Measurements from ENCODE around the gene SRSF4. TPM values are rescaled to one million over a fixed set of nuclear protein-coding genes. Genes with fewer than 3 reads are reported as not detected.

Gene SRSF4
- total and polyA plus RNA-seq, 9 of the 15 experiments (the other 6 are each of a cell fraction or from before 2014, with no cell fraction given): 15.9 to 132 (median 82.0) TPM

DNA sequence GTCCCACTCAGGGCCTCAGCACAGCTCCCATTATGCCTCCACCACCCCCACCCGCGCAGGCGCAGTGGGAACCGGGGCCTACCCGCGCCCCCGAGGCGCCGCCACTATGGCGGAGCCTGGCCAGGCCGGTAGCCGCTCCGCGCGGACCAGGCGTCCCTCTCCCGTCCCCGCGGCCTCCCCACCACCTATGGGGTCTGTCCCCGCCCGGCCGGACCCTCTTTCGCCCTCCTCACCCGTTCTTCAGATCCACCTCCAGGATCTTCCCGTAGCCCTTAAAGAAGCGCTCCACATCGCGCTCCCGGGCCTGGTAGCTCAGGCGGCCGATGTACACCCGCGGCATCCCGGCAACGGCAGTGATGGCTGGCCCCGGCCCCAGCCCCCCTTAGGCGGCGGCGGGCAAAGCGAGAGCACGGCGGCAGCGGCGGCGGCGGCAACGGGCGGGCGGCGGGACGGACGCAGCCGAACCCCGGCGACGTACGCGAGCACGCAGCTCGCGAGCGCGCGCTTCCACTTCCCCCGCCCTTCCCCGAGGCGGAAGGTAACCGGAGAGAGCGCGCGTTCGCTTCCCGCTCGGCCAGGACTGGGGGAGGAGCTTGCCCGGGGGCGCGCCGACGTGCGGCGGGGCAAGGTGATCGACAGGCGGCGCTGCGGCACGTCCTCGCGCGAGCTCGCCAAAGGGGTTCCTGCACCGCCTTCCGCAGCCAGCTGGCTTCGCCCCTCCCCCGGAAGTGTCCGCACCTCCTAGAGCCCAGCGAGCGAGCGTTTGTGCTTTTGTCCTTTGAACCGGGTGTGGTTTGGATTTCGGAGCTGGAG is at the start of gene SRSF4 (continued):
- TF ChIP-seq GMEB1 (CRISPR knock-in tag; IDR thresholded peaks at IDR 0.05) (peak; percentile 95), ZNF436 (CRISPR knock-in tag; IDR thresholded peaks at IDR 0.05) (0 out of 2 replicates have a peak, but pooled peaks have one; percentile 1), ZNF76 (CRISPR knock-in tag; IDR thresholded peaks at IDR 0.05; ENCODE audit: borderline replicate concordance) (peak; percentile 8; the same call in 1 of the 2 replicates), ATF2 (CRISPR knock-in tag; IDR thresholded peaks at IDR 0.05) (no peak), TCF7 (IDR thresholded peaks at IDR 0.05; ENCODE audit: borderline replicate concordance) (0 out of 2 replicates have a peak, but pooled peaks have one; percentile 46), MYC (IDR thresholded peaks at IDR 0.05; ENCODE audit: low read depth, low read length) (peak; percentile 92), MYC (CRISPR knock-in tag; IDR thresholded peaks at IDR 0.05; ENCODE audit: borderline replicate concordance, low read depth) (no peak; the same call in 1 of the 2 replicates), NUFIP1 (IDR thresholded peaks at IDR 0.05; ENCODE audit: partially characterized antibody) (no peak), ZNF263 (CRISPR knock-in tag; IDR thresholded peaks at IDR 0.05; ENCODE audit: borderline replicate concordance) (peak; percentile 51; the same call in 1 of the 2 replicates), PRMT5 (CRISPR knock-in tag; IDR thresholded peaks at IDR 0.05) (peak; percentile 91), TBP (optimal IDR thresholded peaks at IDR 0.05; ENCODE audit: low read depth, low read length) (peak; percentile 85), RHOXF2B (CRISPR knock-in tag; conservative IDR thresholded peaks at IDR 0.05) (no peak), DACH1 (IDR thresholded peaks at IDR 0.05; ENCODE audit: partially characterized antibody) (peak; percentile 98), TAF15 (IDR thresholded peaks at IDR 0.05; ENCODE audit: low read depth, low read length) (no peak), SMARCA5 (IDR thresholded peaks at IDR 0.05) (peak; percentile 49; the same call in 1 of the 2 replicates), MTA3 (IDR thresholded peaks at IDR 0.05; ENCODE audit: borderline replicate concordance) (peak; percentile 92; the same call in 1 of the 2 replicates)
- TF ChIP-seq, protein P1, sequence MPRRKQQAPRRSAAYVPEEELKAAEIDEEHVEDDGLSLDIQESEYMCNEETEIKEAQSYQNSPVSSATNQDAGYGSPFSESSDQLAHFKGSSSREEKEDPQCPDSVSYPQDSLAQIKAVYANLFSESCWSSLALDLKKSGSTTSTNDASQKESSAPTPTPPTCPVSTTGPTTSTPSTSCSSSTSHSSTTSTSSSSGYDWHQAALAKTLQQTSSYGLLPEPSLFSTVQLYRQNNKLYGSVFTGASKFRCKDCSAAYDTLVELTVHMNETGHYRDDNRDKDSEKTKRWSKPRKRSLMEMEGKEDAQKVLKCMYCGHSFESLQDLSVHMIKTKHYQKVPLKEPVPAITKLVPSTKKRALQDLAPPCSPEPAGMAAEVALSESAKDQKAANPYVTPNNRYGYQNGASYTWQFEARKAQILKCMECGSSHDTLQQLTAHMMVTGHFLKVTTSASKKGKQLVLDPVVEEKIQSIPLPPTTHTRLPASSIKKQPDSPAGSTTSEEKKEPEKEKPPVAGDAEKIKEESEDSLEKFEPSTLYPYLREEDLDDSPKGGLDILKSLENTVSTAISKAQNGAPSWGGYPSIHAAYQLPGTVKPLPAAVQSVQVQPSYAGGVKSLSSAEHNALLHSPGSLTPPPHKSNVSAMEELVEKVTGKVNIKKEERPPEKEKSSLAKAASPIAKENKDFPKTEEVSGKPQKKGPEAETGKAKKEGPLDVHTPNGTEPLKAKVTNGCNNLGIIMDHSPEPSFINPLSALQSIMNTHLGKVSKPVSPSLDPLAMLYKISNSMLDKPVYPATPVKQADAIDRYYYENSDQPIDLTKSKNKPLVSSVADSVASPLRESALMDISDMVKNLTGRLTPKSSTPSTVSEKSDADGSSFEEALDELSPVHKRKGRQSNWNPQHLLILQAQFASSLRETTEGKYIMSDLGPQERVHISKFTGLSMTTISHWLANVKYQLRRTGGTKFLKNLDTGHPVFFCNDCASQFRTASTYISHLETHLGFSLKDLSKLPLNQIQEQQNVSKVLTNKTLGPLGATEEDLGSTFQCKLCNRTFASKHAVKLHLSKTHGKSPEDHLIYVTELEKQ (CRISPR knock-in tag; IDR thresholded peaks at IDR 0.05): no peak
- TF ChIP-seq, protein P2, sequence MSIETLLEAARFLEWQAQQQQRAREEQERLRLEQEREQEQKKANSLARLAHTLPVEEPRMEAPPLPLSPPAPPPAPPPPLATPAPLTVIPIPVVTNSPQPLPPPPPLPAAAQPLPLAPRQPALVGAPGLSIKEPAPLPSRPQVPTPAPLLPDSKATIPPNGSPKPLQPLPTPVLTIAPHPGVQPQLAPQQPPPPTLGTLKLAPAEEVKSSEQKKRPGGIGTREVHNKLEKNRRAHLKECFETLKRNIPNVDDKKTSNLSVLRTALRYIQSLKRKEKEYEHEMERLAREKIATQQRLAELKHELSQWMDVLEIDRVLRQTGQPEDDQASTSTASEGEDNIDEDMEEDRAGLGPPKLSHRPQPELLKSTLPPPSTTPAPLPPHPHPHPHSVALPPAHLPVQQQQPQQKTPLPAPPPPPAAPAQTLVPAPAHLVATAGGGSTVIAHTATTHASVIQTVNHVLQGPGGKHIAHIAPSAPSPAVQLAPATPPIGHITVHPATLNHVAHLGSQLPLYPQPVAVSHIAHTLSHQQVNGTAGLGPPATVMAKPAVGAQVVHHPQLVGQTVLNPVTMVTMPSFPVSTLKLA (conservative IDR thresholded peaks at IDR 0.05): peak; percentile 82 to 92

All from K562 (cell line).